SHP77 (cell line): ENCODE data around the gene HIVEP2.

Experiments used
- DNase-seq, 2 experiments: peaks; one replicate each; lab custom pipeline; 2025; lab: John Stamatoyannopoulos, UW

HIVEP2 gene

GRCh38 chr6:142705054-142705453 lies 239.9 kb downstream of the HIVEP2 start:
- DNase-seq = no peak

GRCh38 chr6:142702501-142703460 lies 242.2 kb downstream of the HIVEP2 start:
- no peak for DNase-seq
